NCI-H2081 (cell line): ENCODE results near the gene KLHL11.
A peak's percentile ranks its signal among the peaks of the same experiment; 100 is the strongest.
"Not testable (repeated sequence)": the region's sequence is repeated elsewhere in the genome, so short reads cannot be mapped to it uniquely, and the experiment has no call there.

ENCODE experiments used
- DNase-seq, 2 experiments: peaks; one replicate each; lab custom pipeline; 2025; lab: John Stamatoyannopoulos, UW

The KLHL11 gene

GRCh38 chr17:41885733-41886132 lies 20.5 kb upstream of the KLHL11 start:
- peak in 1 of 2 experiments; percentile 9 for DNase-seq

GRCh38 chr17:41882756-41883155 lies 17.5 kb upstream of the KLHL11 start:
- DNase-seq, result no peak

DNA sequence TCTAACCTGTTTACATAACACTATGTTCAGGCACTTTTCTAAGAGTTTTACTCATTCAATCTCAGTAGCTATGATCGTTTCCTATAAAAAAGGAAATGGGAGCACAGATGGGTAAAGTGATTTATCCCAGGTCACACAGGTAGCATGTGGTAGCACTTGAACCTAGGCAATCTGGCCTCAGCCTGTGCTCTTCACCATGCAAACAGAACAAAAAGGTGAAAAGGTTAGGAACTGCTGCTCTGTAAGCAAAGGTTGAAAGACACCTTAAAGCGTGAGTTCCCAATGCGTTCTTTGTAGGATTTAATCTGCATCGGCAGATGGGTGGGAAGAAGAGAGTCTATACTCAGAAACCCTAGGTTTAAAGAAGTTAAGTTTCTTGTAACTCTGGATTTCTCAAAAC lies 14.9 kb upstream of the KLHL11 start:
- DNase-seq, result no peak

GRCh38 chr17:41874293-41874670 lies 9.1 kb upstream of the KLHL11 start:
- DNase-seq, result not testable (repeated sequence)

GRCh38 chr17:41873559-41874292 lies 8.5 kb upstream of the KLHL11 start:
- no peak for DNase-seq

GRCh38 chr17:41871789-41872188 lies 6.6 kb upstream of the KLHL11 start:
- DNase-seq, result no peak

- no peak for DNase-seq
Observed at GRCh38 chr17:41870627-41871026, 5.4 kb upstream of the KLHL11 start.

DNA sequence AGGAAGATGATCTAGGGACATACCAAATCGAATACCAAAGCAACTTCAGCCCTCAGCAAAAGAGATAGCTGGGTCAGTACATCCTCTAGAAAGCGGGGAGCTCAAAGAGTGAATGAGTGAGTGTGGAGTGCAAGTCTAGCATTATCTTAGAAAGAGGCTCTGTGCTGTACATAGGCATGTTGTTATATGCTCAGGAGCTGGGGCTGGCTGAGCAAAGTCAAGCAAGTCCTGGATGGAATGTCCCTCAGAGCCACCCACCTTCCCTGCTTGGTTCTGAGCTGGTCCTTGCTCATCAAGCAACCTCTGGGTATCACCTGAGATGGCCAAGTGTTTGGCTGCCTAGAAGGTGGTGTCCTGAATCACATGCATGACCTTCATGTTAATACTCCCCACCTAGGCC lies 4.9 kb upstream of the KLHL11 start:
- no peak for DNase-seq

- DNase-seq, result no peak
Observed at GRCh38 chr17:41869426-41869825, 4.2 kb upstream of the KLHL11 start.

GRCh38 chr17:41868568-41868967 lies 3.3 kb upstream of the KLHL11 start:
- DNase-seq, result no peak

DNA sequence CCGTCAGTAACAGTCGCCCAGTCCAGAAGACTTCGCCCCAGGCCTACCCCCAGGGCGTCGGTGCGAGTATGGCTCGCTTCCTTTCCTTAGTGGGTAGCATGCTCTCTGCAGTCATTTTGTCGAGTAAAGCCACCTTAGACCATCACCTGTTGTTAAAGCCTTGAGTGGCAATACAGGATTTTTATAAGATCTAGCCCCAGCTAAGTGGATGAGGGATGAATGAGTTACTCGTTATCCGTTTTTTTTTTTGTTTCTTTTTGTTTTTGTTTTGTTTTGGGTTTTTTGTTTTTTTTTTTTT lies 322 bp upstream of the KLHL11 start:
- no peak for DNase-seq

- DNase-seq, result no peak
Observed at GRCh38 chr17:41864498-41864835, 756 bp downstream of the KLHL11 start.

- peak; percentile 12 to 48 for DNase-seq
Observed at GRCh38 chr17:41863074-41863848, 2.0 kb downstream of the KLHL11 start.

- no peak for DNase-seq
Observed at GRCh38 chr17:41860254-41860931, 4.8 kb downstream of the KLHL11 start.

GRCh38 chr17:41851382-41851781 lies 13.8 kb downstream of the KLHL11 start:
- DNase-seq, result not testable (repeated sequence)

- DNase-seq, result no peak
Observed at GRCh38 chr17:41849251-41849990, 15.8 kb downstream of the KLHL11 start.

DNA sequence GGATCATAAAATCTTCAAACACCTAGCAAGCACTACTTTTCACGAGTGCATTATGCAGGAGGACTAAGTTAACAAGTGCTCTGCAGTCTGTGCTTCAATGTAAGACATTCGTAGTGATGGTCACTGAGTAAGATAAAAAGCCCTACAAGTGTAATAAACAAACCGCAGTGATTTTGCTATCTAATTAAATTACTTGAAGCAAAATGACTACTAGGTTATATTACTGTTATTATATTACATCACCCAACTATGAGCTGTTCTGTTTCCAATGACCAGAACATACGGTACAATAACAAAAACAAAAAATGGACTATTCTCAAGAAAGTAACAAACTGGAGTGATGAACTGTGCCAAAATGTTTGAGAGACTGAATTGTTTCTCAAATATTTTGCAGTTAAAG lies 16.4 kb downstream of the KLHL11 start:
- no peak for DNase-seq

DNA sequence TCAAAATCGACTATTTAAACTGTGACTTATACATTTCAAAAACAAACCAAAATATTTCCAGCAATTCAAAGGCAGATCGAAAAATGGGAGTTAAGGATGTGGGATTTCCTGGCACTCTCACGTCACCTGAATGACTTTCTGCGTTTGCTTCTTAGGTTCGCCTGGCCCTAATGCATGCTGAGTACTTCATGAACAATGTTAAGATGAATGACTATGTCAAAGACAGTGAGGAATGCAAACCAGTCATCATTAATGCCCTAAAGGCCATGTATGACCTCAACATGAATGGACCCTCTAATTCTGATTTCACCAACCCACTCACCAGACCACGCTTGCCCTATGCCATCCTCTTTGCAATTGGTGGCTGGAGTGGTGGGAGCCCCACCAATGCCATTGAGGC lies 20.3 kb downstream of the KLHL11 start:
- DNase-seq, result no peak

- DNase-seq, result not testable (repeated sequence)
Observed at GRCh38 chr17:41840781-41841180, 24.4 kb downstream of the KLHL11 start.

DNA sequence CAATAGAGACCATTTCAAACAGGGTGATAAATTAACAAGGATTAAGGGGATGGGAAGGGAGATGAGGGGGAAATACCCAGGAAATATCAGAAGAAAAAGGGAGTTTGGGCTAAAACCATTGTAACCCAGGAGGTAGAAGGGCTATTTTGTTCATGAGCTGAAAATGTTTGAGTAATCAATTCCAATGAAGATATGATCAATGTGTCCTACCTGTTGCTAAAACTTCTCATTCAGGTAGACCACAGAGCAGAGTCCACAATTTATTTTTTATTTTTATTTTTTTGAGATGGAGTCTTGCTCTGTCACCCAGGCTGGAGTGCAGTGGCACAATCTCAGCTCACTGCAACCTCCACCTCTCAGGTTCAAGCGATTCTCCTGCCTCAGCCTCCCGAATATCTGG lies 25.8 kb downstream of the KLHL11 start:
- not testable (repeated sequence) for DNase-seq

- DNase-seq, result no peak
Observed at GRCh38 chr17:41837761-41838538, 27.3 kb downstream of the KLHL11 start, which contains the start of gene KLHL10. Gene KLHL10 (plus strand): TSS chr17:41837825. CDS start chr17:41837933, 108 bp downstream.
